GM19452 (cell line): Measurements from ENCODE around the gene ZNF25.
"Not testable (repeated sequence)": the region's sequence is repeated elsewhere in the genome, so short reads cannot be mapped to it uniquely, and the experiment has no call there.

Source experiments
- ATAC-seq: cut with Tn5 transposase; IDR thresholded peaks from one replicate; pipeline ENCODE4 v1.9.1; 2021; ENCODE audit not compliant: unreplicated experiment

Gene ZNF25

DNA sequence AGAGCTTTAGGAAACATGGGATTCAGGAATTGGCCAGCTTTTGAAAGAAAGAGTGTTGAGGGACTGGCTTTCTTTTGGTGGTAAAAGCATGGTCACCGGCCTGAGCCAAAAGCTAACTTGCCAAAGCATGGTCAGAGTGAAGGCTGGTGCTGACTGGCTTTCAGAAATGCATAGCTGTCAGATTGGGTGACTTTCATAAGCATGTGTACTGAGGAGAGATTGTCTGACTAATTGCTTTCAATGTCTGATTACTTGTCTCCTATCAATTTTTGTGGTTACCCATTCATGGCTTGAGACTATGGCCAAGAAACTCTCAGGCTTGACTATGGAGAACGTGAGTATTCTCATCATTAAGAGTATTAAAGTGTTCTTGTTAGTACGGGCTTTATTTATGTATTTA is 28.2 kb downstream of the ZNF25 start:
- no peak for ATAC-seq

DNA sequence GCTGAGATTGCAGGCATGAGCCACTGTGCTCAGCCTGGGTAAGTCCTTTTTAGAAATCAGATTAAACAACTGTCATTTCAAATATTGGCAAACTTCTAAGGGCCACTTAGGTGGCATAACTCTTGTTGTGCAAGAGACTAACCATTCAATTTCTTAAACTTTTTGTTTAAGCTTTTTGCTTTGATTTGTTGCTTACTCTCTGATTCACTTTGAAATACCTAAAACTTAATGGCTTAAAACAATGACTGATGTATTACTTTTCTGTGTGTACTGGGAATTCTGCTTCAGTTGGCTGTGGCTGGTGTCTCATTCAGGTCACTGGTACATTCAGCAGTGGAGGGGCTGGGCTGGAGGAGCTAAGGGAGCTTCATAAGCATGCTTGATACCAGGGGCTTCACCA is 28.9 kb downstream of the ZNF25 start:
- ATAC-seq: no peak

DNA sequence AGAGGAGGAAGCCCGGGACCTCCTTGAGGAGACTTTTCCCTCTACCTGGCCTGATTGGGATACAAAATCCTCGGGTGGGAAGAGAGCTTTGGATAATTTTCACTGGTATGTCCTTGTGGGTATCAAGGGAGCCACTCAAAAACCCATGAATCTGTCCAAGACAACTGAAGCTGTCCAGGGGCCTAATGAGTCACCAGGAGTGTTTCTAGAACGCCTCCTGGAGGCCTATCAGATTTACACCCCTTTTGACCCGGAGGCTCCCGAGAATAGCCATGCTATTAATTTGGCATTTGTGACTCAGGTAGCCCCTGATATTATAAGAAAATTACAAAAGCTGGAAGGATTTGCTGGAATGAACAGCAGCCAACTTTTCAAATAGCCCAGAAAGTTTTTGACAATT is 38.6 kb downstream of the ZNF25 start:
- ATAC-seq: no peak

DNA sequence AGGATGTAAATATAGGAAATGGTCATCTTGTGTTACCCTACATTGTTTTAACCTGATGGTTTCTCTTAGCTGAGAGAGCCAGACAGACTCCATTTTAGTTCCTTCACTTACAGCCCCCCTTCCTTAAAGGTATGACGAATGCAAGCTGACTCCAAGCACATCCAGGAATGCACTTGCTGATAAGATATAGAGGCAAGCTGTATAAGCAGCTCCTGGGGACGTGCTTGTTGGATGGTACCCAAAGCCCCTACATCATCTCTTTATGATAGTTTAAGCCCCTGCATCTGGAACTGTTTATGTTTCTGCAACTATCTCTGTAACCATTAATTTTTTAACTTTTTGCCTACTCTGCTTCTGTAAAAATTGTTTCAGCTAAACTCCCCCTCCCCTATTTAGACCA is 41.7 kb downstream of the ZNF25 start:
- no peak for ATAC-seq

DNA sequence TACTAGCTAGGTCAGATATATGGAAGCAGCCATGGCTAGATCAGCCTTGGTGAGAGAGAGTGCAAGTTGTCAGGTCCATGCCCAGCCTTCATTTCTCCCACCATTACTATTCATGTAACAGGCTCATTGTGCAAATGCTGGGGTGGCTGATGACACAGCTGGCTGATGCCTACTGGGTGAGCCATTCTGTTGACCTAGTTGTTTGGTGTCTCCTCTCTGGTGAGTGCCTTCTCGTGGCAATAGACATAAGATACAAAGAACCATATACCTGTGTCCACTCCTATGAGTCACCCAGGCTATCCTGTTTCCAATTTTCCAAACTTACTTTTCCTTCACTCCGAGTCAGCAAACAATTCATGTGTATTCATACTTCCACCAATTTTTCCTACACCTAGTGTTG is 46.0 kb downstream of the ZNF25 start:
- ATAC-seq: no peak

DNA sequence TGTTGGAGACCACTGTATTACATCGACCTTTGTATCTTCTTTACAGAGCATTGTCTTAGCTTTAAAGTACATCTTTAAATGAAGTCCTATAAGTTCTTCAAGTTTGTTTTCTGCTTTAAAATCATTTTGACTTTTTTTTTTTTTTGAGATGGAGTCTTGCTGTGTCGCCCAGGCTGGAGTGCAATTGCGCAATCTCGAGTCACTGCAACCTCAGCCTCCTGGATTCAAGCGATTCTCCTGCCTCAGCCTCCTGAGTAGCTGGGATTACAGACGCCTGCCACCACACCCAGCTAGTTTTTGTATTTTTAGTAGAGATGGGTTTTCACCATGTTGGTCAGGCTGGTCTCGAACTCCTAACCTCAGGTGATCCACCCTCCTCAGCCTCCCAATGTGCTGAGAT is 68.3 kb downstream of the ZNF25 start:
- ATAC-seq: not testable (repeated sequence)

DNA sequence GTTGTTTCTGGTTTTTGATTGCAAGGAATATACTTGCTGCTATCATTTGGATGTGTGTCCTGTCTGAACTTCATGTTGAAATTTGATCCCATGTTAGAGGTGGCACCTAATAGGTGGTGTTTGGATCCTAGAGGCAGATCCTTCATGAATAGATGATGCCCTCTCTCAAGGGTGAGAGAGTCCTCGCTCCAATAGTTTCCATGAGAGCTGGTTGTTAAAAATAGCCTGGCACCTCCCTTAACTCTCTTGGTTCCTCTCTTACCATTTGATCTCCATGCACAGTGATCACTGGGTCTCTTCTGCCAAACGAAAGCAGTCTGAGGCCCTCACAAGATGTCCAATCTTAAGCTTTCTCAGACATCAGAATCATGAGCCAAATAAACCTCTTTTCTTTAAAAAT is 70.1 kb downstream of the ZNF25 start:
- no peak for ATAC-seq
